IMR-90 (cell line): Measurements from ENCODE around the gene CDK11A. TPM values are rescaled to one million over a fixed set of nuclear protein-coding genes. Genes with fewer than 3 reads are reported as not detected.
"Not testable (repeated sequence)": the region's sequence is repeated elsewhere in the genome, so short reads cannot be mapped to it uniquely, and the experiment has no call there.

ENCODE experiments used
- ATAC-seq: fragments of 200-7000 bp; cut with Tn5 transposase; 2 replicates; pipeline ENCODE4 v1.9.1; 2020; ENCODE audit warnings: low read depth, mild to moderate bottlenecking, moderate library complexity
- BruUV-seq: library from RNA; stranded (reverse); fragments of 400-500 nt; replicated peaks from 2 replicates; lab custom pipeline; 2021; lab: Mats Ljungman, UMichigan
- CTCF ChIA-PET: fragments of 300-600 bp; formaldehyde crosslinking; extraction: SDS; loops from one replicate; lab custom pipeline; 2021; ENCODE audit warnings: antibody characterized with exemption; lab: Yijun Ruan, JAX
- POLR2A ChIA-PET: fragments of 300-600 bp; sonication (Branson Sonifier 250); formaldehyde crosslinking; loops from one replicate; lab custom pipeline; 2022; ENCODE audit warnings: antibody characterized with exemption; ENCODE audit not compliant: unreplicated experiment; lab: Charles Lee
- DNase-seq: peaks from one replicate; pipeline ENCODE4 v3.0.0; 2013
- H2AFZ ChIP-seq: replicated peaks from 2 replicates; pipeline ENCODE3; 2013; ENCODE audit warnings: low read length, mild to moderate bottlenecking; ENCODE audit not compliant: poor library complexity
- H2AK5ac ChIP-seq: 2 replicates; pipeline ENCODE4 v1.6.1; 2013; ENCODE audit warnings: low read depth, low read length, inconsistent platforms
- H2AK9ac ChIP-seq: replicated peaks from 2 replicates; pipeline ENCODE3; 2013; ENCODE audit warnings: mild to moderate bottlenecking, low read depth, low read length, moderate library complexity; ENCODE audit not compliant: poor library complexity
- H2BK120ac ChIP-seq: 2 replicates; pipeline ENCODE4 v1.6.1; 2013; ENCODE audit warnings: low read depth, low read length, inconsistent platforms
- H2BK15ac ChIP-seq: 3 replicates; pipeline ENCODE4 v1.6.1; 2013; ENCODE audit warnings: low read depth, low read length, inconsistent platforms
- H2BK20ac ChIP-seq: 2 replicates; pipeline ENCODE4 v1.6.1; 2013; ENCODE audit warnings: low read depth, mild to moderate bottlenecking, inconsistent platforms, low read length, moderate library complexity
- H2BK5ac ChIP-seq: 2 replicates; pipeline ENCODE4 v1.6.1; 2013; ENCODE audit warnings: mild to moderate bottlenecking, low read depth, low read length, inconsistent platforms; ENCODE audit not compliant: poor library complexity, severe bottlenecking
- H3K14ac ChIP-seq: replicated peaks from 2 replicates; pipeline ENCODE4 v1.6.1; 2013; ENCODE audit warnings: low read depth, low read length, inconsistent platforms
- H3K18ac ChIP-seq: 2 replicates; pipeline ENCODE4 v1.6.1; 2013; ENCODE audit warnings: low read depth, low read length, control low read depth
- H3K23ac ChIP-seq: 2 replicates; pipeline ENCODE4 v1.6.1; 2013; ENCODE audit warnings: low read depth, low read length, inconsistent platforms
- H3K27ac ChIP-seq: 2 replicates; pipeline ENCODE4 v1.5.1; 2013; ENCODE audit warnings: mild to moderate bottlenecking, control low read depth, low read length; ENCODE audit not compliant: insufficient read depth
- H3K27me3 ChIP-seq: 2 replicates; pipeline ENCODE4 v1.6.1; 2013; ENCODE audit warnings: low read length; ENCODE audit not compliant: control insufficient read depth, insufficient read depth
- H3K36me3 ChIP-seq: 2 replicates; pipeline ENCODE4 v1.6.1; 2013; ENCODE audit warnings: low read length, mixed read lengths; ENCODE audit not compliant: control insufficient read depth, insufficient read depth
- H3K4ac ChIP-seq: 2 replicates; pipeline ENCODE4 v1.6.1; 2013; ENCODE audit warnings: low read depth, low read length, inconsistent platforms
- H3K4me1 ChIP-seq: 2 replicates; pipeline ENCODE4 v1.6.1; 2013; ENCODE audit warnings: low read length, mixed read lengths; ENCODE audit not compliant: control insufficient read depth, insufficient read depth
- H3K4me2 ChIP-seq: 2 replicates; pipeline ENCODE4 v1.6.1; 2013; ENCODE audit warnings: low read depth, mild to moderate bottlenecking, control low read depth, low read length, moderate library complexity
- H3K4me3 ChIP-seq: 2 replicates; pipeline ENCODE4 v1.5.1; 2013; ENCODE audit warnings: low read depth, mild to moderate bottlenecking, control low read depth, low read length, moderate library complexity; ENCODE audit not compliant: insufficient read depth
- H3K56ac ChIP-seq: 2 replicates; pipeline ENCODE4 v1.6.1; 2013; ENCODE audit warnings: low read length, inconsistent platforms; ENCODE audit not compliant: insufficient read depth; ENCODE audit errors: extremely low read depth
- H3K79me1 ChIP-seq, 2 experiments: 2 replicates each; pipeline ENCODE4 v1.6.1; 2013; ENCODE audit warnings: low read length in 2 of 2, inconsistent platforms in 1 of 2, low read depth in 1 of 2
- H3K9ac ChIP-seq: 2 replicates; pipeline ENCODE4 v1.6.1; 2013; ENCODE audit warnings: low read depth, low read length, control low read depth
- H3K9me1 ChIP-seq: 2 replicates; pipeline ENCODE4 v1.6.1; 2013; ENCODE audit warnings: low read length, inconsistent platforms; ENCODE audit not compliant: insufficient read depth
- H3K9me3 ChIP-seq: 2 replicates; pipeline ENCODE4 v1.6.1; 2013; ENCODE audit warnings: low read length; ENCODE audit not compliant: control insufficient read depth, insufficient read depth
- H4K20me1 ChIP-seq: 2 replicates; pipeline ENCODE4 v1.6.1; 2013; ENCODE audit warnings: low read length, inconsistent platforms; ENCODE audit not compliant: insufficient read depth
- H4K5ac ChIP-seq: 2 replicates; pipeline ENCODE4 v1.6.1; 2013; ENCODE audit warnings: mild to moderate bottlenecking, low read depth, low read length, control low read depth
- H4K8ac ChIP-seq, 2 experiments: 2 replicates each; pipeline ENCODE4 v1.6.1; 2013; ENCODE audit warnings: low read depth in 2 of 2, low read length in 2 of 2, control low read depth in 1 of 2, inconsistent platforms in 1 of 2
- H4K91ac ChIP-seq: 2 replicates; pipeline ENCODE4 v1.6.1; 2013; ENCODE audit warnings: low read depth, low read length, inconsistent platforms; ENCODE audit not compliant: insufficient read depth
- WGBS, 2 experiments: methylation state at CpG; one replicate each; pipeline versions ENCODE4 v1.1.5 to v1.1.7; 2013; ENCODE audit warnings: missing lambda C conversion rate in 2 of 2; ENCODE audit not compliant: insufficient read length in 1 of 2; ENCODE audit errors: extremely low coverage in 2 of 2; 5-methylcytosine and 5-hydroxymethylcytosine counted together
- dilution Hi-C: fragments of 300-500 bp; cut with HindIII; formaldehyde crosslinking; loops from one replicate; pipeline ENCODE4 v1.14.3; 2018; ENCODE audit warnings: low sequenced_read_pairs; ENCODE audit not compliant: unreplicated experiment
- in situ Hi-C: fragments of 300-500 bp; cut with MboI; formaldehyde crosslinking; loops from 3 replicates; pipeline ENCODE4 v1.14.3; 2019; ENCODE audit warnings: low sequenced_read_pairs, inconsistent platforms, mixed read lengths
- intact Hi-C: fragments of 100-400 bp; cut with micrococcal nuclease; formaldehyde crosslinking; loops from 2 replicates; pipeline ENCODE4 v1.10.0; 2022
- polyA plus RNA-seq, 3 experiments: library from polyadenylated mRNA; depleted of rRNA; stranded (reverse); fragments of >200 nt; gene quantifications; 2 replicates each; pipeline ENCODE4 v1.2.3, GENCODE V29; 2012; ENCODE audit warnings: low replicate concordance in 1 of 3
- total RNA-seq: library from RNA; depleted of rRNA; stranded (reverse); fragments of >200 nt; gene quantifications from 2 replicates; pipeline ENCODE4 v1.2.3, GENCODE V29; 2012

CDK11A gene
- total and polyA plus RNA-seq, 2 of the 4 experiments (the other 2 are of a cell fraction): 1.8 to 20.0 TPM

- H4K20me1 ChIP-seq, H3K9ac ChIP-seq, H3K27ac ChIP-seq, H3K9me1 ChIP-seq, H3K9me3 ChIP-seq, dilution Hi-C loops, H3K79me1 ChIP-seq, H3K4ac ChIP-seq, H3K56ac ChIP-seq, H3K4me3 ChIP-seq, H3K18ac ChIP-seq, DNase-seq, H3K23ac ChIP-seq, H3K36me3 ChIP-seq, H2AFZ ChIP-seq, POLR2A ChIA-PET, H3K14ac ChIP-seq, H2AK9ac ChIP-seq, H3K27me3 ChIP-seq, H2BK15ac ChIP-seq, H2AK5ac ChIP-seq, H2BK20ac ChIP-seq, H3K4me1 ChIP-seq, intact Hi-C loops, CTCF ChIA-PET, H4K91ac ChIP-seq, H4K8ac ChIP-seq, H2BK120ac ChIP-seq, ATAC-seq, H3K4me2 ChIP-seq, H4K5ac ChIP-seq, H2BK5ac ChIP-seq, BruUV-seq, in situ Hi-C loops: not testable (repeated sequence)
- WGBS, 2 experiments: no CpG with 5 or more reads among the region's 17 CpGs
Measured at GRCh38 chr1:1726088-1726487, 1.9 kb upstream of the CDK11A start.
